Measurements from ENCODE around the gene ZC2HC1B. TPM values are rescaled to one million over a fixed set of nuclear protein-coding genes. Genes with fewer than 3 reads are reported as not detected.

ZC2HC1B gene
- total and polyA plus RNA-seq, 4 donors, result not detected

DNA sequence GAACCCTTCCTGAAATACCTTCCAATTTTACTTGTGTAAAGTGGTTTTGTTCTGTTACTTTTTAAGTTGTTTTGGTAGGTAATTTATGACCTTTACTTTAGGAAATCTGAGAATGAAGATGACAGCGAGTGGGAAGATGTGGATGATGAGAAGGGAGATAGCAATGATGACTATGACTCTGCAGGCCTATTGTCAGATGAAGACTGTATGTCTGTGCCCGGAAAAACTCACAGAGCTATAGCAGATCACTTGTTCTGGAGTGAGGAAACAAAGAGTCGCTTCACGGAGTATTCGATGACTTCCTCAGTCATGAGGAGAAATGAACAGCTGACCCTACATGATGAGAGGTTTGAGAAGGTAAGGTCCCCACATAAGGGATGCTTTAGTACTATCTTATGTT, 6.6 kb upstream of the ZC2HC1B start:
- Histone ChIP-seq H3K27me3 (ENCODE audit: control insufficient read depth in 4 of 4, insufficient read depth in 4 of 4, low read length in 3 of 4) (no peaks in the 10 kb centered on the region), H3K4me3 (ENCODE audit: low read depth in 1 of 3, low read length in 3 of 3) (no peak overlapping the region), H3K4me1 (ENCODE audit: control insufficient read depth in 4 of 4, insufficient read depth in 4 of 4, low read length in 3 of 4) (no peaks in the 10 kb centered on the region), H3K9ac (ENCODE audit: low read depth in 1 of 2, low read length in 2 of 2) (no peak overlapping the region), H3K36me3 (ENCODE audit: control insufficient read depth in 4 of 4, insufficient read depth in 3 of 4, low read depth in 1 of 4, low read length in 3 of 4) (peaks cover 15 to 57% (median 38%) of the 10 kb centered on the region in 4 donors), H3K27ac (ENCODE audit: low read depth in 1 of 2, low read length in 2 of 2) (no peak overlapping the region), H3K9me3 (ENCODE audit: control insufficient read depth in 4 of 4, low read length in 3 of 4) (no peaks in the 10 kb centered on the region)
- TF ChIP-seq HNF4A (conservative IDR thresholded peaks at IDR 0.05), result no peak
- TF ChIP-seq GABPA (IDR thresholded peaks at IDR 0.05 in 1 of 2, conservative IDR thresholded peaks at IDR 0.05 in 1 of 2), result no peak
- TF ChIP-seq, protein P1, sequence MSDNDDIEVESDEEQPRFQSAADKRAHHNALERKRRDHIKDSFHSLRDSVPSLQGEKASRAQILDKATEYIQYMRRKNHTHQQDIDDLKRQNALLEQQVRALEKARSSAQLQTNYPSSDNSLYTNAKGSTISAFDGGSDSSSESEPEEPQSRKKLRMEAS (IDR thresholded peaks at IDR 0.05), result no peak
- no peak for TF ChIP-seq SP1 (IDR thresholded peaks at IDR 0.05)
- TF ChIP-seq RXRA (IDR thresholded peaks at IDR 0.05), result no peak
- no peak for DNase-seq (ENCODE audit: low spot score)
- over 99% methylated on average over 5 of the region's 5 CpGs for WGBS

DNA sequence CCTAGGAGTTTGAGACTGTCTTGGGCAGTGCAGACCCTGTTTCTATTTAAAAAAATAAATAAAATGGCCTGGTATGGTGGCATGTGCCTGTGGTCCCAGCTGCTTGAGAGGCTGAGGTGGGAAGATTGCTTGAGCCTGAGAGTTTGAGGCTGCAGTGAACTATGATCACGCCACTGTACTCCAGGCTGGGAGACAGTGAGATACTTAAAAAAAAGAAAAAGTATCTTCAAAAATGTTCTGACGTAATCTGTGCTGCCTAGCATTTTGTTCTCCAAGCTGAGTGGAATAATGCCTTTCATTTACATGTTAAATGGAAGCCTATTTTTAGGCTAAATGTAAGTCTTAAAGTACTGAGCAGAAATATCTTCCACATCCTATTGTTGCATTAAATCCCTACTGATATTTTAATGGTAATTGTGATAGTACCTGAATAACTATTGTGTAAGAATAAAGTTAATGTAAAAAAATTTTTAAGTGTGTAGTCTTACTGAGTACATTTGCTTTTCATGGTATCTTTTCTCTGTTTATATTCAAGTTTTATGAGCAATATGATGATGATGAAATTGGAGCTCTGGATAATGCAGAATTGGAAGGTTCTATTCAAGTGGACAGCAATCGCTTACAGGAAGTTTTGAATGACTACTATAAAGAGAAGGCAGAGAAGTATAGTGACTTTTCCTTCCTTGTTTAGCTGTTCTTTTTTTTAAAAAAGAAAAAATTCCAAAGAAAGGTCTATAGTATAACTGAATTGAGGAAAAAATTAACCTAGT, 4.2 kb upstream of the ZC2HC1B start:
- Histone ChIP-seq H3K9me3 (ENCODE audit: control insufficient read depth in 4 of 4, low read length in 3 of 4) (no peaks in the 10 kb centered on the region), H3K9ac (ENCODE audit: low read depth in 1 of 2, low read length in 2 of 2) (no peak overlapping the region), H3K4me3 (ENCODE audit: low read depth in 1 of 3, low read length in 3 of 3) (no peak overlapping the region), H3K27ac (ENCODE audit: low read depth in 1 of 2, low read length in 2 of 2) (no peak overlapping the region), H3K27me3 (ENCODE audit: control insufficient read depth in 4 of 4, insufficient read depth in 4 of 4, low read length in 3 of 4) (no peaks in the 10 kb centered on the region), H3K4me1 (ENCODE audit: control insufficient read depth in 4 of 4, insufficient read depth in 4 of 4, low read length in 3 of 4) (no peaks in the 10 kb centered on the region), H3K36me3 (ENCODE audit: control insufficient read depth in 4 of 4, insufficient read depth in 3 of 4, low read depth in 1 of 4, low read length in 3 of 4) (peaks cover 17 to 78% (median 50%) of the 10 kb centered on the region in 4 donors)
- DNase-seq (ENCODE audit: low spot score), result no peak
- no peak for TF ChIP-seq HNF4G (IDR thresholded peaks at IDR 0.05)
- TF ChIP-seq, protein P2, sequence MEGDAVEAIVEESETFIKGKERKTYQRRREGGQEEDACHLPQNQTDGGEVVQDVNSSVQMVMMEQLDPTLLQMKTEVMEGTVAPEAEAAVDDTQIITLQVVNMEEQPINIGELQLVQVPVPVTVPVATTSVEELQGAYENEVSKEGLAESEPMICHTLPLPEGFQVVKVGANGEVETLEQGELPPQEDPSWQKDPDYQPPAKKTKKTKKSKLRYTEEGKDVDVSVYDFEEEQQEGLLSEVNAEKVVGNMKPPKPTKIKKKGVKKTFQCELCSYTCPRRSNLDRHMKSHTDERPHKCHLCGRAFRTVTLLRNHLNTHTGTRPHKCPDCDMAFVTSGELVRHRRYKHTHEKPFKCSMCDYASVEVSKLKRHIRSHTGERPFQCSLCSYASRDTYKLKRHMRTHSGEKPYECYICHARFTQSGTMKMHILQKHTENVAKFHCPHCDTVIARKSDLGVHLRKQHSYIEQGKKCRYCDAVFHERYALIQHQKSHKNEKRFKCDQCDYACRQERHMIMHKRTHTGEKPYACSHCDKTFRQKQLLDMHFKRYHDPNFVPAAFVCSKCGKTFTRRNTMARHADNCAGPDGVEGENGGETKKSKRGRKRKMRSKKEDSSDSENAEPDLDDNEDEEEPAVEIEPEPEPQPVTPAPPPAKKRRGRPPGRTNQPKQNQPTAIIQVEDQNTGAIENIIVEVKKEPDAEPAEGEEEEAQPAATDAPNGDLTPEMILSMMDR (IDR thresholded peaks at IDR 0.05; ENCODE audit: low read depth, low read length, missing input control), result no peak
- no peak for TF ChIP-seq EGR1 (IDR thresholded peaks at IDR 0.05; ENCODE audit: low read depth in 2 of 2)
- TF ChIP-seq, protein P1 (IDR thresholded peaks at IDR 0.05), result no peak
- TF ChIP-seq RAD21 (IDR thresholded peaks at IDR 0.05), result no peak
- no peak for TF ChIP-seq TAF1 (conservative IDR thresholded peaks at IDR 0.05)
- TF ChIP-seq YY1 (IDR thresholded peaks at IDR 0.05), result no peak
- TF ChIP-seq SP1 (IDR thresholded peaks at IDR 0.05), result no peak
- TF ChIP-seq FOXA1 (IDR thresholded peaks at IDR 0.05), result no peak
- TF ChIP-seq, protein P3, sequence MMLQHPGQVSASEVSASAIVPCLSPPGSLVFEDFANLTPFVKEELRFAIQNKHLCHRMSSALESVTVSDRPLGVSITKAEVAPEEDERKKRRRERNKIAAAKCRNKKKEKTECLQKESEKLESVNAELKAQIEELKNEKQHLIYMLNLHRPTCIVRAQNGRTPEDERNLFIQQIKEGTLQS (IDR thresholded peaks at IDR 0.05), result no peak
- TF ChIP-seq, protein P4, sequence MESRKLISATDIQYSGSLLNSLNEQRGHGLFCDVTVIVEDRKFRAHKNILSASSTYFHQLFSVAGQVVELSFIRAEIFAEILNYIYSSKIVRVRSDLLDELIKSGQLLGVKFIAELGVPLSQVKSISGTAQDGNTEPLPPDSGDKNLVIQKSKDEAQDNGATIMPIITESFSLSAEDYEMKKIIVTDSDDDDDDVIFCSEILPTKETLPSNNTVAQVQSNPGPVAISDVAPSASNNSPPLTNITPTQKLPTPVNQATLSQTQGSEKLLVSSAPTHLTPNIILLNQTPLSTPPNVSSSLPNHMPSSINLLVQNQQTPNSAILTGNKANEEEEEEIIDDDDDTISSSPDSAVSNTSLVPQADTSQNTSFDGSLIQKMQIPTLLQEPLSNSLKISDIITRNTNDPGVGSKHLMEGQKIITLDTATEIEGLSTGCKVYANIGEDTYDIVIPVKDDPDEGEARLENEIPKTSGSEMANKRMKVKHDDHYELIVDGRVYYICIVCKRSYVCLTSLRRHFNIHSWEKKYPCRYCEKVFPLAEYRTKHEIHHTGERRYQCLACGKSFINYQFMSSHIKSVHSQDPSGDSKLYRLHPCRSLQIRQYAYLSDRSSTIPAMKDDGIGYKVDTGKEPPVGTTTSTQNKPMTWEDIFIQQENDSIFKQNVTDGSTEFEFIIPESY (IDR thresholded peaks at IDR 0.05), result no peak
- TF ChIP-seq GABPA (IDR thresholded peaks at IDR 0.05 in 1 of 2, conservative IDR thresholded peaks at IDR 0.05 in 1 of 2), result no peak
- TF ChIP-seq HNF4A (conservative IDR thresholded peaks at IDR 0.05), result no peak
- TF ChIP-seq, protein P5, sequence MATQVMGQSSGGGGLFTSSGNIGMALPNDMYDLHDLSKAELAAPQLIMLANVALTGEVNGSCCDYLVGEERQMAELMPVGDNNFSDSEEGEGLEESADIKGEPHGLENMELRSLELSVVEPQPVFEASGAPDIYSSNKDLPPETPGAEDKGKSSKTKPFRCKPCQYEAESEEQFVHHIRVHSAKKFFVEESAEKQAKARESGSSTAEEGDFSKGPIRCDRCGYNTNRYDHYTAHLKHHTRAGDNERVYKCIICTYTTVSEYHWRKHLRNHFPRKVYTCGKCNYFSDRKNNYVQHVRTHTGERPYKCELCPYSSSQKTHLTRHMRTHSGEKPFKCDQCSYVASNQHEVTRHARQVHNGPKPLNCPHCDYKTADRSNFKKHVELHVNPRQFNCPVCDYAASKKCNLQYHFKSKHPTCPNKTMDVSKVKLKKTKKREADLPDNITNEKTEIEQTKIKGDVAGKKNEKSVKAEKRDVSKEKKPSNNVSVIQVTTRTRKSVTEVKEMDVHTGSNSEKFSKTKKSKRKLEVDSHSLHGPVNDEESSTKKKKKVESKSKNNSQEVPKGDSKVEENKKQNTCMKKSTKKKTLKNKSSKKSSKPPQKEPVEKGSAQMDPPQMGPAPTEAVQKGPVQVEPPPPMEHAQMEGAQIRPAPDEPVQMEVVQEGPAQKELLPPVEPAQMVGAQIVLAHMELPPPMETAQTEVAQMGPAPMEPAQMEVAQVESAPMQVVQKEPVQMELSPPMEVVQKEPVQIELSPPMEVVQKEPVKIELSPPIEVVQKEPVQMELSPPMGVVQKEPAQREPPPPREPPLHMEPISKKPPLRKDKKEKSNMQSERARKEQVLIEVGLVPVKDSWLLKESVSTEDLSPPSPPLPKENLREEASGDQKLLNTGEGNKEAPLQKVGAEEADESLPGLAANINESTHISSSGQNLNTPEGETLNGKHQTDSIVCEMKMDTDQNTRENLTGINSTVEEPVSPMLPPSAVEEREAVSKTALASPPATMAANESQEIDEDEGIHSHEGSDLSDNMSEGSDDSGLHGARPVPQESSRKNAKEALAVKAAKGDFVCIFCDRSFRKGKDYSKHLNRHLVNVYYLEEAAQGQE (IDR thresholded peaks at IDR 0.05), result no peak
- TF ChIP-seq JUND (IDR thresholded peaks at IDR 0.05), result no peak
- no peak for TF ChIP-seq FOXA2 (IDR thresholded peaks at IDR 0.05)
- TF ChIP-seq RXRA (IDR thresholded peaks at IDR 0.05), result no peak
- TF ChIP-seq NR2F2 (IDR thresholded peaks at IDR 0.05), result no peak
- WGBS, result 94% methylated on average over 3 of the region's 3 CpGs

Data from liver (tissue), 9 donors.